ENCODE data around the gene FAM163A.
A peak's percentile ranks its signal among the peaks of the same experiment; 100 is the strongest.

The FAM163A gene

DNA sequence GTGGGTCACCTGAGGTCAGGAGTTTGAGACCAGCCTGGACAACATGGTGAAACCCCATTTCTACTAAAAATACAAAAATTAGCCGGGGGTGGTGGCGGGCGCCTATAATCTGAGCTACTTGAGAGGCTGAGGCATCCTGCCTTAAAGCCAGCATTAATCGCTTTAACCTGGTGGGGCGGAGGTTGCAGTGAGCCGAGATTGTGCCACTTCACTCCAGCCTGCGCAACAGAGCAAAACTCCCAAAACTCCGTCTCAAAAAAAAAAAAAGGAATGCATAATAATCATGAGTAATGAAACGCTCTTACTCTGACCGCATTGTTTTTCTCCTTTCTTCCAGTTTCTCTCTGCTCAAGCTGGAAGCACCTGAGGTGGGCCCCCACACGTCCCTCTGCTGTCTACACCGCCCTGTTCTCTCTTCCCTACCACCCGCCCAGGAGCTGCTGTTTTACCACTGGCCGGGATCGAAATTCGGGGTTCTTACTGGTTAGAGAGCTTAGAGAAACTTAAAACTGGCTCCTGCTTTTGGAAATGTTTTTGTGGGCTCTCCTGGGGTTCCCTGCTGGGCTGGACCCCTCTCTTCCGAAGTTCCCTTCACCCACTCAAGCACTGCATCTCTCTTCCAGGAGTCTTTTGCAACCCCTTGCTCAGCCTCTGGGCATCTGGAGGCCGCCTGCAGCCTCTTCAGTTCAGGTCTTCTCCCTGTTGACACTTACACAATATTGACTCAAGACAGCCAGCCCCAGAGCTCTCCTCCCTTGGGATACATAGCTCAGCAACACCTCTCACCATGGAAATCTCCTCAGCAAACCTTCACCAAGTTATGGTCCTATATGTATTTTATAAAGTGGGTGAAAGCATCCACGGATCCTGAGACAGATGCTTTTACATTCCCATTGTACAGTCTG lies 62.5 kb downstream of the FAM163A start:
- no peak overlapping the region for H3K27ac ChIP-seq
- TF ChIP-seq ZFX (IDR thresholded peaks at IDR 0.05), result no peak
- TF ChIP-seq, protein P1, sequence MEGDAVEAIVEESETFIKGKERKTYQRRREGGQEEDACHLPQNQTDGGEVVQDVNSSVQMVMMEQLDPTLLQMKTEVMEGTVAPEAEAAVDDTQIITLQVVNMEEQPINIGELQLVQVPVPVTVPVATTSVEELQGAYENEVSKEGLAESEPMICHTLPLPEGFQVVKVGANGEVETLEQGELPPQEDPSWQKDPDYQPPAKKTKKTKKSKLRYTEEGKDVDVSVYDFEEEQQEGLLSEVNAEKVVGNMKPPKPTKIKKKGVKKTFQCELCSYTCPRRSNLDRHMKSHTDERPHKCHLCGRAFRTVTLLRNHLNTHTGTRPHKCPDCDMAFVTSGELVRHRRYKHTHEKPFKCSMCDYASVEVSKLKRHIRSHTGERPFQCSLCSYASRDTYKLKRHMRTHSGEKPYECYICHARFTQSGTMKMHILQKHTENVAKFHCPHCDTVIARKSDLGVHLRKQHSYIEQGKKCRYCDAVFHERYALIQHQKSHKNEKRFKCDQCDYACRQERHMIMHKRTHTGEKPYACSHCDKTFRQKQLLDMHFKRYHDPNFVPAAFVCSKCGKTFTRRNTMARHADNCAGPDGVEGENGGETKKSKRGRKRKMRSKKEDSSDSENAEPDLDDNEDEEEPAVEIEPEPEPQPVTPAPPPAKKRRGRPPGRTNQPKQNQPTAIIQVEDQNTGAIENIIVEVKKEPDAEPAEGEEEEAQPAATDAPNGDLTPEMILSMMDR (conservative IDR thresholded peaks at IDR 0.05), result no peak

- no peak overlapping the region for H3K27ac ChIP-seq
- TF ChIP-seq, protein P1 (conservative IDR thresholded peaks at IDR 0.05), result no peak
- TF ChIP-seq ZFX (IDR thresholded peaks at IDR 0.05), result no peak
Observed at GRCh38 chr1:179806333-179806732, 63.2 kb downstream of the FAM163A start.

DNA sequence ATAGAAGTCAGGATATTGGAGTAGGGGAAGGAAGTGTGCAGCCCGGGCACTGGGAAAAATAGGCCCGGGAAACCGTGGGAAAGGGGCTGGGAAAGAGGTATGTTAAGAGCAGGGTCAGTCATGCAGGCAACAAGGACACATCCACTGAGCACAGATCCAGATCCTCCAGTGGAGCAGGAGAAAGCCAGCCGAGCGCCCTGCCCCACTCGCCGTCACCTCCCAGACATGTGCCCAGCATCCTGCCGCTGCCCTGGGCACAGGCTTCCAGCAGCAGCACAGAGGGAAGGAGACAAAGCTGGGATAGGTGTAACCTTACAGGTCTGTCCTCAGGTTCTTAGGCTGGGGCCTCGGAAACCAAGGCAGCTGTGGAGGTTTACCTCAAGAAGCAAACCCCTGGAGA lies 64.2 kb downstream of the FAM163A start:
- TF ChIP-seq ZFX (IDR thresholded peaks at IDR 0.05), result no peak
- TF ChIP-seq, protein P1 (conservative IDR thresholded peaks at IDR 0.05), result no peak
- H3K27ac ChIP-seq, result no peak overlapping the region

DNA sequence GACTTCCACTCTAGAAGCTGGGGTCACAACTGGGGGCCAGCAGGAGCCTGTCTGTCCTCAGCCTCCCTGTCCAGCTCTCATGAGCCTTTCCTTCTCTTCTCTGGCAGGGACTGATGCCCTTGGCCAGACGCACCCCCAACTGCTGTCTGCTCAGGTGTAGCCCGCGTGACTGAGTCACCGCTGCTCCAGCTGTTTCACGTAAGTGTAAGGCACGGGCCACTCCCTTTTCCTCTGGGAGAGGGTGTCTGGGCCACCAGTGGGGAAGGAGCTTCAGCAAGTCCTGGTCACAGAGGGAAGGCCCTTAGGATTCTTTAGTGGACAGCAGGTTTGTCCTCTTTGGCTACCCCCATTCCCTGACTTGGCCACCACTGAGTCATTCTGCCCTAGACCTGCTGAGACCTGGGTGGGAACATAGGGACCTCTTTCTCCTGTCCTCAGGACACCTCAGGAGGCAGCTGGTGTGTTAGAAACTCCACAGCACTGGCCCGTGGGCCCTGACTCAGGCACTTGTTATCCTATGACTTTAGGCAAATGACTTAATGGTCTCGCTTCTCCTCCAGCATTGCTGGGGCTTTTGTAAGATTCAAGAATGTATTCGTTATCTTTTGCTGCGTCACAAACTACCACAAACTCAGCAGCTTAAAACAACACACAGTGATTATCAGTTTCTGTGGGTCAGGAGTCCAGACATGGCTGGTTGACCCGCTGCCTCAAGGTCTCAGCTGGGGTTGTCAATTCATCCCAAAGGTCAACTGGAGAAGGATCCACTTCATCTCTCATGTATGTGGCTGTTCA lies 64.8 kb downstream of the FAM163A start:
- no peak for TF ChIP-seq ZFX (IDR thresholded peaks at IDR 0.05)
- TF ChIP-seq, protein P1 (conservative IDR thresholded peaks at IDR 0.05), result no peak
- H3K27ac ChIP-seq, result no peak overlapping the region

- no peak overlapping the region for H3K27ac ChIP-seq
- TF ChIP-seq ZFX (IDR thresholded peaks at IDR 0.05), result no peak
- TF ChIP-seq, protein P1 (conservative IDR thresholded peaks at IDR 0.05), result no peak
Observed at GRCh38 chr1:179808503-179808902, 65.4 kb downstream of the FAM163A start.

DNA sequence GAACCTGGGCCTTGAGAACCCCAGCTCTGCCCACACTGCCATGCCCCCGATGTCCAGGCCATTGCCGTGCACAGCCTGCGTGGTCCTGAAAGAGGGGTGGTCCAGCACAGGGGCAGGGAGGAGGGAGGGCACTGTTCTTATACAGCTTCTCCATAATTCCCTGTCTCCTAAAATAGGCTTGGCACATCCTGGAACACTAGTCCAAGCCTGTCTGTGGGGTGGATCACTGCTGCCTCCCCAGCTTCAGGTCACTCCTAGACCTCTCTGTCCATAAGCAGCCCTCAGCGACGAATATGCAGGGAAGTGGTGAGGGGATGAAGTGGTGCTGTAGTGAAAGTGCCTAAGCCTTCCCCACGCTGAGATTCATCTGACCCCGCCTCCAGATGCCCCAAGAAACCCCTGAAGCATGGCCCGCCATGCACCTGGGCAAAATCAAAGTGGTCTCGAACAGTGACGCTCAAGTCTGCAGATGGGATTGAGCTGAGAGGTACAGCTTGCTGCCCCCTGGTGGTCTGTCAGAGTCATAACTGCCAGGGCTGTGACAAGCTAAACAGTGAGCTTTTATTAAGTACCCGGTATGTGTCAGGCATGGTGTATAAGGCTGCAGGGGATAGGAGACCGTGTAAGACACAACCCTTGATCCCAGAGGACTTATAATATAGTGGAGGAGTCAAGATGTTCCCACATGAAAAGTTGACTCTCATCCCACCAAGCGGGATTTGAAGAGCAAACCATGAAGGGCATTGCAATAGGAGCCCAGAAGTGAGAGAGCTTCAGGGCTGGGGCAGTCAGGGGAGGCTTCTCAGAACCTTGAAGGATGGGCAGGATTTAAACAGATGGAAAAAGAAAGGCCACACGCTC lies 66.6 kb downstream of the FAM163A start:
- no peak overlapping the region for H3K27ac ChIP-seq
- TF ChIP-seq ZFX (IDR thresholded peaks at IDR 0.05), result no peak
- TF ChIP-seq, protein P1 (conservative IDR thresholded peaks at IDR 0.05), result peak; percentile 94
